ENCODE measurements around the gene MATN1.

DNA sequence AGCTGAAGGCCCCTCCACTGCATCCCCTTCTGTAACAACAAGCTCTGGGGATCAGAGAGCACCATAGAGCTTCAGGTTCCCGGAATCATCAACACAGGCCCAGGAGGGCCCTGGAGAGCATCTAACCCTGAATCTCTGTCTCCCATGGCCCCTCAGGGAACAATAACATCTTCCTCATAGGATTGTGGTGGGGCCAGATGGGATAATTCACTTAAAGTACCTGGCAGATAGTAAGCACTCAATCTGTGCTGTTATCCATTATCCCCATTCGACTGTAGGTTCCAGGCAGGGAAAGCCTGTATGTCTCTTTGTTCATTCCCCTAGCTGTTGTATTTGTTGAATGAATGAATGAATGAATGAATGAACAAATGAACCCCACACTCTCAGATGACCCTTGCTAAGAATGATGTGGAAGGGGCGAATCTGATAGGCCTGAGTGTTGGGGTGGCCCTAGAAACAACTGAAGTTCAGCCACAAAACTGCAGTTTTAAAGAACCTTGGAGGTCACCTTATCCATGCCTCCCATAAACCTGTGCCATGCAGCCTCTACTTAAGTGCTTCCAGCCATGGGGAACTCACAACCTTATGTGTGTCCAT lies 19.7 kb upstream of the MATN1 start:
- TF ChIP-seq POLR2AphosphoS5 (IDR thresholded peaks at IDR 0.05; ENCODE audit: borderline replicate concordance, low read depth, low read length) (no peak), EZH2 (IDR thresholded peaks at IDR 0.05) (no peak)
